SK-N-SH treated with all-trans-retinoic acid at 6 μM for 48 hours (cell line): ENCODE data around the gene ABCA6.

Source experiments
- CSRNP3 ChIP-seq: fragments of 250-450 bp; sonication (Bioruptor Pico); IDR thresholded peaks from 2 replicates; pipeline ENCODE4 v1.5.1; 2021; ENCODE audit warnings: mild to moderate bottlenecking, moderate library complexity
- OSR1 ChIP-seq: fragments of 250-450 bp; sonication (Bioruptor Pico); IDR thresholded peaks from 2 replicates; pipeline ENCODE4 v1.8.0; 2022; ENCODE audit warnings: moderate library complexity, mild to moderate bottlenecking, inconsistent platforms
- PATZ1 ChIP-seq: fragments of 250-450 bp; sonication (Bioruptor Pico); IDR thresholded peaks from 2 replicates; pipeline ENCODE4 v1.8.0; 2020; ENCODE audit warnings: mild to moderate bottlenecking, moderate library complexity, borderline replicate concordance
- RARB ChIP-seq: fragments of 250-450 bp; sonication (Bioruptor Pico); IDR thresholded peaks from 2 replicates; pipeline ENCODE4 v1.8.0; 2021; ENCODE audit warnings: mild to moderate bottlenecking, moderate library complexity
- ZFP3 ChIP-seq: fragments of 250-450 bp; sonication (Bioruptor Pico); IDR thresholded peaks from 2 replicates; pipeline ENCODE4 v1.5.0; 2020; ENCODE audit warnings: mild to moderate bottlenecking, moderate library complexity
- ZNF565 ChIP-seq: fragments of 450-650 bp; formaldehyde crosslinking; conservative IDR thresholded peaks from 2 replicates; pipeline ENCODE4 v1.5.0; 2020; ENCODE audit warnings: low read depth, mild to moderate bottlenecking, moderate library complexity
- ZNF70 ChIP-seq: fragments of 450-650 bp; formaldehyde crosslinking; IDR thresholded peaks from 2 replicates; pipeline ENCODE4 v1.5.0; 2020; ENCODE audit warnings: mild to moderate bottlenecking, moderate library complexity
- ZNF8 ChIP-seq: fragments of 450-650 bp; formaldehyde crosslinking; IDR thresholded peaks from 2 replicates; pipeline ENCODE4 v1.5.0; 2020; ENCODE audit warnings: mild to moderate bottlenecking, moderate library complexity

DNA sequence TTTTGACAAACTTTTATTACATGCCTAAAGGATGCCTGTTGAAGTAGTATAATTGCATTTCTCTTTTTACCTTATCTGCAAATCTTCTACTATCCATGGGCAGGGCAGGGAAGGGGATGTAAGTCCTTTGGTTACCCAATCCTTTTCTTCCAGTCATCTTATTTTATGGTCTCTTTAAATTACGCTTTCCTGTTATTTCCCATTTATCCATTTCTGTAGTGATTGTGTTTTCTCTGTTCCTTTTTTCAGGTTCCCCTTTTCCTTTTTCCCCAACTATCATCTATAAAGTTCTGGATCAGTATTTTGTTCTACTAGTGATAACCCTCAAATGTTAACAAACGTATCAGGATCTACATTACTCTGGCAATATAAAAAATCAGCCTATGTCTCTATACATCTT is 77.7 kb downstream of the ABCA6 start:
- TF ChIP-seq ZNF8 (CRISPR knock-in tag) (no peak), PATZ1 (no peak), ZNF70 (CRISPR knock-in tag) (no peak), RARB (CRISPR knock-in tag) (no peak), CSRNP3 (CRISPR knock-in tag) (no peak), ZNF565 (CRISPR knock-in tag) (no peak), OSR1 (no peak), ZFP3 (CRISPR knock-in tag) (no peak)
